Measurements from ENCODE around the gene ALAS1.

GRCh38 chr3:52256622-52257021, 58.7 kb downstream of the ALAS1 start:
- TF ChIP-seq CTCF (IDR thresholded peaks at IDR 0.05; ENCODE audit: insufficient read depth, low read length), result no peak
- TF ChIP-seq REST (IDR thresholded peaks at IDR 0.05; ENCODE audit: insufficient replicate concordance, low read depth), result no peak
- TF ChIP-seq POLR2AphosphoS5 (IDR thresholded peaks at IDR 0.05; ENCODE audit: low read depth), result peak; percentile 62
- TF ChIP-seq SPI1 (IDR thresholded peaks at IDR 0.05; ENCODE audit: borderline replicate concordance, low read depth), result no peak
- TF ChIP-seq GABPA (IDR thresholded peaks at IDR 0.05; ENCODE audit: low read depth), result no peak
